Endothelial cell of umbilical vein (primary cell): ENCODE measurements around the gene DPP10. TPM values are rescaled to one million over a fixed set of nuclear protein-coding genes. Genes with fewer than 3 reads are reported as not detected.

Source experiments
- BruUV-seq: library from RNA; stranded (reverse); fragments of 400-500 nt; replicated peaks from 2 replicates; lab custom pipeline; 2021; lab: Mats Ljungman, UMichigan
- CTCF ChIA-PET: fragments of 300-600, 350-600 bp; sonication (Branson Sonifier 250); formaldehyde crosslinking; loops from one replicate; lab custom pipeline; 2021; ENCODE audit warnings: antibody characterized with exemption, inconsistent platforms; lab: Charles Lee
- POLR2A ChIA-PET: fragments of 300-600, 350-600 bp; sonication (Branson Sonifier 250); formaldehyde crosslinking; loops from one replicate; lab custom pipeline; 2021; ENCODE audit warnings: antibody characterized with exemption, inconsistent platforms; lab: Charles Lee
- DNase-seq: peaks from one replicate; pipeline ENCODE4 v3.0.0-alpha.2; 2011; ENCODE audit warnings: low read depth, low spot score
- FAIRE-seq: peaks from 2 replicates; lab custom pipeline; 2011; peaks lifted over from hg19 to GRCh38; lab: Jason Lieb, UNC
- H2AFZ ChIP-seq: 2 replicates; pipeline ENCODE4 v1.6.0; 2012; ENCODE audit warnings: low read depth, low read length, control low read depth, inconsistent platforms
- H3K27ac ChIP-seq: 2 replicates; pipeline ENCODE4 v1.5.1; 2011; ENCODE audit warnings: low read depth, mild to moderate bottlenecking, control low read depth, low read length, moderate library complexity; ENCODE audit not compliant: insufficient read depth
- H3K27me3 ChIP-seq, 2 experiments: 2 replicates each; pipeline versions ENCODE4 v1.6.0 to v1.6.1; 2011; ENCODE audit warnings: low read length in 2 of 2, mixed read lengths in 1 of 2; ENCODE audit not compliant: control insufficient read depth in 2 of 2, insufficient read depth in 2 of 2
- H3K36me3 ChIP-seq, 2 experiments: 2 replicates in 1 of 2; 3 replicates in 1 of 2; pipeline ENCODE4 v1.5.1; 2011; ENCODE audit warnings: low read length in 2 of 2, mild to moderate bottlenecking in 1 of 2, moderate library complexity in 1 of 2; ENCODE audit not compliant: control insufficient read depth in 2 of 2, insufficient read depth in 2 of 2; ENCODE audit errors: extremely low read depth in 1 of 2
- H3K4me1 ChIP-seq: 3 replicates; pipeline ENCODE4 v1.5.1; 2011; ENCODE audit warnings: mild to moderate bottlenecking, low read length; ENCODE audit not compliant: control insufficient read depth, insufficient read depth; ENCODE audit errors: extremely low read depth
- H3K4me2 ChIP-seq: 2 replicates; pipeline ENCODE4 v1.6.1; 2011; ENCODE audit warnings: low read length, control low read depth, mixed read lengths; ENCODE audit not compliant: insufficient read depth
- H3K4me3 ChIP-seq, 3 experiments: fragments of 200-600 bp in 1 of 3; sonication (generic), shearing (Covaris generic) in 1 of 3; replicated peaks in 1 of 3; 2 replicates each; pipeline ENCODE4 v1.5.1; 2011 to 2016; ENCODE audit warnings: control low read depth in 3 of 3, low read length in 3 of 3, mild to moderate bottlenecking in 2 of 3, inconsistent platforms in 1 of 3, low read depth in 1 of 3, moderate library complexity in 1 of 3; ENCODE audit not compliant: insufficient read depth in 1 of 3
- H3K79me2 ChIP-seq: 2 replicates; pipeline ENCODE4 v1.6.0; 2012; ENCODE audit warnings: low read length, inconsistent platforms; ENCODE audit not compliant: control insufficient read depth, insufficient read depth
- H3K9ac ChIP-seq: replicated peaks from 2 replicates; pipeline ENCODE3; 2011; ENCODE audit warnings: low read length, control low read depth; ENCODE audit not compliant: insufficient read depth; ENCODE audit errors: extremely low read depth
- H3K9me1 ChIP-seq: replicated peaks from 3 replicates; pipeline ENCODE4 v1.6.0; 2011; ENCODE audit warnings: mild to moderate bottlenecking, low read length; ENCODE audit not compliant: control insufficient read depth, insufficient read depth; ENCODE audit errors: extremely low read depth
- H3K9me3 ChIP-seq: replicated peaks from 2 replicates; pipeline ENCODE4 v1.5.1; 2012; ENCODE audit warnings: low read length, inconsistent platforms; ENCODE audit not compliant: control insufficient read depth, insufficient read depth
- H4K20me1 ChIP-seq: replicated peaks from 2 replicates; pipeline ENCODE3; 2011; ENCODE audit warnings: mild to moderate bottlenecking, low read length; ENCODE audit not compliant: control insufficient read depth, insufficient read depth; ENCODE audit errors: extremely low read depth
- CTCF ChIP-seq, 2 donors: IDR thresholded peaks; 1 replicate in 1 of 2; 2 replicates in 1 of 2; pipeline ENCODE4 v1.5.1; 2011; ENCODE audit warnings: low read length in 2 of 2, mild to moderate bottlenecking in 2 of 2, moderate library complexity in 2 of 2, control low read depth in 1 of 2, inconsistent platforms in 1 of 2, low read depth in 1 of 2; ENCODE audit not compliant: insufficient read depth in 1 of 2; ENCODE audit errors: extremely low read depth in 1 of 2
- EZH2 ChIP-seq: IDR thresholded peaks from 2 replicates; pipeline ENCODE4 v1.6.1; 2012; ENCODE audit warnings: borderline replicate concordance, low read depth, mild to moderate bottlenecking, moderate library complexity, low read length, inconsistent platforms; ENCODE audit not compliant: severe bottlenecking
- FOS ChIP-seq: IDR thresholded peaks from 2 replicates; pipeline ENCODE4 v1.6.1; 2011; ENCODE audit warnings: mild to moderate bottlenecking, low read length, moderate library complexity, borderline replicate concordance; ENCODE audit not compliant: insufficient read depth
- GATA2 ChIP-seq: IDR thresholded peaks from 2 replicates; pipeline ENCODE4 v1.7.0; 2011; ENCODE audit warnings: low read depth, mild to moderate bottlenecking, moderate library complexity, mixed read lengths, low read length; ENCODE audit not compliant: insufficient read length, insufficient read depth
- JUN ChIP-seq: IDR thresholded peaks from 2 replicates; pipeline ENCODE4 v1.6.1; 2011; ENCODE audit warnings: borderline replicate concordance, low read depth; ENCODE audit not compliant: insufficient read length, insufficient read depth
- MAX ChIP-seq: IDR thresholded peaks from 2 replicates; pipeline ENCODE4 v1.6.1; 2011; ENCODE audit not compliant: insufficient read depth, insufficient read length
- MYC ChIP-seq: IDR thresholded peaks from one replicate; pipeline ENCODE4 v1.6.1; 2011; ENCODE audit warnings: mild to moderate bottlenecking, low read depth, low read length
- POLR2A ChIP-seq: IDR thresholded peaks from 2 replicates; pipeline ENCODE4 v1.6.1; 2012; ENCODE audit warnings: low read depth, mild to moderate bottlenecking, control low read depth, low read length
- POLR2AphosphoS5 ChIP-seq: IDR thresholded peaks from 2 replicates; pipeline ENCODE4 v1.6.1; 2012; ENCODE audit warnings: low read depth, mild to moderate bottlenecking, control low read depth, low read length, moderate library complexity; ENCODE audit not compliant: insufficient read depth
- dilution Hi-C: fragments of 300-500 bp; cut with MboI; formaldehyde crosslinking; loops from one replicate; pipeline ENCODE4 v1.15.0; 2019; ENCODE audit warnings: low sequenced_read_pairs; ENCODE audit not compliant: extremely low pct_ligation_motif_present
- intact Hi-C: fragments of 100-400 bp; cut with micrococcal nuclease; formaldehyde crosslinking; loops from one replicate; pipeline ENCODE4 v1.10.0; 2022
- polyA plus RNA-seq, 4 experiments: library from polyadenylated mRNA; depleted of rRNA in 3 of 4; stranded (reverse) in 3 of 4; unstranded in 1 of 4; fragments of >200 nt; gene quantifications; 2 replicates each; pipeline versions ENCODE4 v1.2.1 to v1.2.3, GENCODE V29; 2011 to 2012; ENCODE audit warnings: missing spikeins in 1 of 4
- total RNA-seq: library from RNA; stranded (reverse); gene quantifications from 2 replicates; pipeline ENCODE4 v1.2.3, GENCODE V29; 2021

DPP10 gene
- total and polyA plus RNA-seq, 2 donors (not counting 3 experiments of a cell fraction or from before 2014, with no cell fraction given), result not detected

- FAIRE-seq, result no peak
- no peak for TF ChIP-seq MAX
- TF ChIP-seq MYC, result no peak
- TF ChIP-seq FOS, result no peak
- TF ChIP-seq GATA2, result no peak
- no peak for TF ChIP-seq JUN
- TF ChIP-seq POLR2A, result no peak
- TF ChIP-seq EZH2, result no peak
- no peak for TF ChIP-seq POLR2AphosphoS5
- TF ChIP-seq CTCF (IDR thresholded peaks at IDR 0.05; ENCODE audit: extremely low read depth in 1 of 2, insufficient read depth in 1 of 2, low read depth in 1 of 2, low read length in 2 of 2), result no peak
- Histone ChIP-seq H3K27me3 (no peaks in the 10 kb centered on the region), H3K4me1 (no peaks in the 10 kb centered on the region), H3K9me1 (no peaks in the 10 kb centered on the region), H3K4me3 (no peak overlapping the region), H3K27ac (no peak overlapping the region), H4K20me1 (no peaks in the 10 kb centered on the region), H3K9me3 (peaks cover 2% of the 10 kb centered on the region), H2AFZ (no peak overlapping the region), H3K36me3 (no peaks in the 10 kb centered on the region), H3K4me2 (no peak overlapping the region), H3K79me2 (no peaks in the 10 kb centered on the region), H3K9ac (no peak overlapping the region)
- intact Hi-C loops, result no loop called here
- ChIA-PET POLR2A (no interaction called here), CTCF (no interaction called here)
- BruUV-seq, result no TSS peak
- no peak for DNase-seq
- dilution Hi-C loops, result no loop called here
These were observed 492.6 kb downstream of the DPP10 start for GRCh38 chr2:114935031-114935430.
